HS-27A (cell line): ENCODE results near the gene F13B.
"Not testable (repeated sequence)": the region's sequence is repeated elsewhere in the genome, so short reads cannot be mapped to it uniquely, and the experiment has no call there.

Source experiments
- DNase-seq: peaks from one replicate; pipeline ENCODE4 v3.0.0-alpha.2; 2012; ENCODE audit warnings: low read depth, missing footprints

Gene F13B

DNA sequence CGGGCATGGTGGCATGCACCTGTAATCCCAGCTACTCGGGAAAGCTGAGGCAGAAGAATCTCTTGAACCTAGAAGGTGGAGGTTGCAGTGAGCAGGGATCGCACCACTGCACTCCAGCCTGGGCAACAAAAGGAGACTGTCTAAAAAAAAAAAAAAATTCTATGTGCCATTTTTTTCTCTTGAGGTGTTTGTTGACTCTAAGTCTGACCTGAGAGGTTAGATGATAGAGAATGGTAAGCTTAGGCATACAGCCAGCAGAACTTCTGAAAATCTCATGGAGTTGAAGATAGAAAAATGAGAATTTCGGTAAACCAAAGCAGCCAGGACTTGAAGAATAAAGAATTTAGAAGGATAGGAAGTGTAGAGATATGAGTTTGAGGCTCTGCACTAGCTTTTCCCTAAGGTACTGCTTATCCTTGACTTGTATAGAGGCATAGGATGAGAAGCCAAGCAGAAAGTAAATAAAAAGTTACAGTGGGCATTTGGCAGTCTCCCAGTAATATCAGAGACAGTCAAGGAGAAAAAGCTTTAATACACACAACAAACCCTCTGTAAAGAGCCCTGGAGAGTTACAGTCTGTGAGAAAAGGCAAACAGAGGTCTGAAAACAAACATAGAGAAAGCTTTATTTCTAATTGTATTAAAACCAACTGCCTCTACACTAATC, 24.3 kb downstream of the F13B start:
- DNase-seq: no peak

DNA sequence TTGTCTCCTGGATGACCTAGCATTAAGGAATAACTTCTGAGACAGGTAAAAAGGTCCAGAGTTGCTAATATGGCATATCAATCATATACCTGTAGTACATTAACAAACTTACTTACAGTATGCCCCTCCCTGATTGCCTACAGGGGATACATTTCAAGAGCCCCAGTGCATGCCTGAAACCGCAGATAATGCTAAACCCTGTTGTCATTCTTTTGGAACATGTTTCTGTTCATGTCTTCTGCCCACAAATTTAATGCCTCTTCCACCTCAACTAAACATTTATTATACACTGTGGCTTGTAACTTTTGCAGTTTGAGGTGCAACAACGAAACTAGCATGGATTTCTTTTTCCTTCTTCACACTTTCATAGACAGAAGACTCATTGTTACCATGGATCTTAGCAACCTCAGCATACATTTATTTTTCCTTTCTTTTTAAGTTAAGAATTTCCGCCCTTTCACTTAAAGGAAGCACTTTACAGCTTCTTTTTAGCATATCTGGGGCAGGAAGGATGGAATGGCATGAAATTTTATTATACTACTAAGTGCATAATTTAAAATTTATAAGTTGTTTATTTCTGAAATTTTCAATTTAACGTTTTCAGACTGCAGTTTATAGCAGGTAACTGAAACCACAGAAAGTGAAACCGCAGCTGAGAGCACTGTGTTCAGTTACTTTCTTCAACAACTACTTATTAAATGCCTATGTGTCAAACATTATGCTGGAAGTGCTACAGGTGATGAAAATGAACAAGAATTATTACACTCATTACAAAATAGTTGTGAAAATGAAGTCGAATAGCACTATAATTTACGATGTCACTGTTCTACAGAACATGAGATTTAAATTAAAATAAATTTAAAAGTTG, 25.3 kb downstream of the F13B start:
- no peak for DNase-seq

- DNase-seq: no peak
Measured at GRCh38 chr1:197036861-197037260, 30.2 kb downstream of the F13B start.

- DNase-seq: peak; percentile 57
Measured at GRCh38 chr1:197034631-197035339, 32.3 kb downstream of the F13B start.

DNA sequence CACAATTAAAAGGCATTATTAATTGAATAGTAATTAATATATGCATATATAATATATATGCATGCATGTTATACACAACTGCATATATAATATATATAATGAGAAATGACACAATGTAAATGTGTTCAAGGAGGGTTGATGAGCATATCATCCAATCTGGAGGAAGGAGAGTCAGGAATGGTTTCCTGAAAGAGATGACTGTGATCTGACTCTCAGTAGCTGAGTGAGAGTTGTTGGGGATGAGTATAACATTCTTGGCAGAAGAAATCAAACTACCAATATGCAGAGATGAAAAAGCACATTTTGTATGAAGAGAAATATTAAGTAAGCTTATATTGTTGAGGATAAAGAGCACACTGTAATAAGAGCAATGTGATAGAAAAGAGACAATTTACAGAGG, 37.3 kb downstream of the F13B start:
- DNase-seq: no peak

- DNase-seq: no peak
Measured at GRCh38 chr1:197027359-197027758, 39.7 kb downstream of the F13B start.

DNA sequence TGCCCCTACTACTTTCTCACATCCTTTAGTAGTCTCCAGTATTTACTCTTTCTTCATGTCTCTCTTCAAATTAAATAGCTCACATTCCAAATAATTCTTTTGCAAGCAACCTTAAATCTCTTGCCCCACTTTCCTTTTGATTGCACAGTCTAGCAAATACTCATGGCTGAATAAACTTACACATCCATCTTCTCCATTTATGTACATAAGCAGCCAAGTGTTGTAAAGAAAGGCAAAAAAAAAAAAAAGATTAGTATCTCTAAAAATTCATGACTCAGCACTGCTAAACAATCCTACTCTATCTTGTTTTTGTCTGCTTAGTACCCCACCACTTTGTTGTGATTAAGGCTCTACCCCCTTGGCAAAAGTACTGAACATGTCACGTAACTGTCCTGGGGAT, 42.6 kb downstream of the F13B start:
- DNase-seq: no peak

DNA sequence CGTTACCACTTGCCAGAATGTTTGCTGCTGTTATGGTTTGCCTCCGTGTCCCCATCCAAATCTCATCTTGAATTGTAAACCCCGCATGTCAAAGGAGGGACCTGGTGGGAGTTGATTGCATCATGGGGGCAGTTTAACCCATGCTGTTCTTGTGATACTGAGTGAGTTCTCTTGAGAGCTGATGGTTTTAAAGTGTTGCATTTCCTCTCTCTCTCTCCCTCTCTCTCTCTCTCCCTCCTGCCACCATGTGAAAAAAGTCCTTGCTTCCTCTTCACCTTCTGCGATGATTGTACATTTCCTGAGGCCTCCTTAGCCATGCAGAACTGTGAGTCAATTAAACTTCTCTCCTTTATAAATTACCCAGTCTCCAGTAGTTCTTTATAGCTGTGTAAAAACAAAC, 45.3 kb downstream of the F13B start:
- DNase-seq: no peak

DNA sequence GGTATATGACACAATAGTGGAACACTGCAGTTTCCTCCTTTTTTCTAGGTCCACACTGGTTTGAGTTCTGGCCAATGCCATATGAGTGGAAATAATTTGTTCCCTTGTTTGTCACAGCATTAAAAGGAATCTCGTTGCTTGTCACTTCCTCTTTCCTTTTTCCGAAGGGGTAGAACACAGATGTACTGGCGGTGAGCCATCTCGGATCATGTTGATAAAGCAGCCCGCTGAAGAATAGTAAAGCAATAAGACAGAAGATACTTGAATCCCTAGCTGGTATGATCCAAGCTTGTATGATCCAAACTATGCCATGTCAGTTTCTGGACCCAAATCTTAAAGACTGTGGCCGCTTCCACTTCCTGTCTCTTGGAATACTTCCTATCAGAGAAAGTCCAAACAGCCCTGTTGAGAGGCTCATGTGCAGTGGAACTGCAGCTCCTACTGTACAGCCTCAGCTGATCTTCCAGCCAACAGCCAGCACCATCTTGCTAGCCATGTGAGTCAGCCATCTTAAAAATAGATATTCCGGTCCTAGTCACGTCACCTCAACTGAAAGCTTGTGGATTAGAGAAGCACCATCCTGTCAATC, 49.4 kb downstream of the F13B start:
- DNase-seq: no peak

GRCh38 chr1:197016751-197017150, 50.3 kb downstream of the F13B start:
- no peak for DNase-seq

DNA sequence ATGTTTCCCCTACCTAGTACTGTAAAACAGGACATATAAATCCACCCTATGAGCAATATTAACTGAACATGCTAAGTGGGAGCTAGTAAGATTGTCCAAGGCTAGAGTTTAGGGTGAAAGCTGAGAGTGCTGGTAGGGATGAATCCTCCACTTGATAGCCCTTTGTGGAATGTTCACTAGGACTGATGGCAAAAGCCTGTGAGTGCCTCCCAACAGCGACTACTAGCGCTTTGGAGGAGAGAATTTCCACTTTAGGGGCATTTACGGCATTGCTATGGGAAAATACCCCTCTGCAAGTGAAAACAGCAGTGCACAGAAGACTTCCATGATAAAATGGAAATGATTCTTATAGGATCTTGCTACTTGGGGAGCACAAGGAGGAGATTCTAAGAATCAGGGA, 53.8 kb downstream of the F13B start:
- DNase-seq: no peak

- DNase-seq: no peak
Measured at GRCh38 chr1:197011614-197012013, 55.4 kb downstream of the F13B start.

DNA sequence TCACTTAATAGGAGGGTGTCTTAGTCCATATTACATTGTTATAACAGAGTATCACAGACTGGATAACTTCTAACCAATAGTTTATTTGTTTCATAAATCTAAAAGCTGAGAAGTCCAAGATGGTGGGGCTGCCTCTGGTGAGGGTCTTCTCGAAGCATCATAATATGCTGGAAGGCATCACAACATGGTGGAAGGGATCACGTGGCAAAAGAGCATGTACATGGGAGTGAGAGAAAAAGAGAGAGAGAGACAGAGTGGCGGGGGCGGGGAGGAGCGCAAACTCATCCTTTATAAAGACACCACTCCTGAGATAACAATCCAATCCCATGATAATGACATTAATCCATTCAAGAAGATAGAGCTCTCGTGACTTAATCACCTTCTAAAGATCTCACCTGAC, 58.2 kb downstream of the F13B start:
- DNase-seq: no peak

- no peak for DNase-seq
Measured at GRCh38 chr1:197003132-197003531, 63.9 kb downstream of the F13B start.

GRCh38 chr1:197001828-197002227, 65.2 kb downstream of the F13B start:
- no peak for DNase-seq

GRCh38 chr1:196997423-196997822, 69.6 kb downstream of the F13B start:
- peak; percentile 33 for DNase-seq

GRCh38 chr1:196993916-196994315, 73.1 kb downstream of the F13B start:
- DNase-seq: no peak

GRCh38 chr1:196991919-196992651, 75.0 kb downstream of the F13B start:
- not testable (repeated sequence) for DNase-seq
